HepG2 (cell line): Measurements from ENCODE around the gene CYP27B1.

ENCODE experiments used
- BRCA1 ChIP-seq: sonication (generic); formaldehyde crosslinking; IDR thresholded peaks from 2 replicates; pipeline ENCODE4 v1.4.0; 2020; ENCODE audit warnings: missing genetic modification reagents
- CTCF ChIP-seq: sonication (generic); formaldehyde crosslinking; IDR thresholded peaks from 2 replicates; pipeline ENCODE4 v1.5.0; 2020; ENCODE audit warnings: mild to moderate bottlenecking, missing genetic modification reagents, moderate library complexity
- IRF1 ChIP-seq: sonication (generic); formaldehyde crosslinking; IDR thresholded peaks from 2 replicates; pipeline ENCODE4 v1.4.0; 2020; ENCODE audit warnings: low read depth, mild to moderate bottlenecking, missing genetic modification reagents
- NFYB ChIP-seq: sonication (generic); formaldehyde crosslinking; IDR thresholded peaks from 2 replicates; pipeline ENCODE4 v1.4.0; 2020; ENCODE audit warnings: missing genetic modification reagents
- NR1H2 ChIP-seq: sonication (generic); formaldehyde crosslinking; IDR thresholded peaks from 2 replicates; pipeline ENCODE4 v1.8.1; 2022; ENCODE audit warnings: low read depth, missing genetic modification reagents, borderline replicate concordance
- ONECUT2 ChIP-seq: sonication (generic); formaldehyde crosslinking; IDR thresholded peaks from 2 replicates; pipeline ENCODE4 v1.4.0; 2020; ENCODE audit warnings: missing genetic modification reagents
- SP2 ChIP-seq: sonication (generic); formaldehyde crosslinking; IDR thresholded peaks from 2 replicates; pipeline ENCODE4 v1.5.1; 2020; ENCODE audit warnings: mild to moderate bottlenecking, missing genetic modification reagents
- STAT6 ChIP-seq: sonication (generic); formaldehyde crosslinking; IDR thresholded peaks from 2 replicates; pipeline ENCODE4 v1.4.0; 2020; ENCODE audit warnings: missing genetic modification reagents, mild to moderate bottlenecking, borderline replicate concordance
- ZNF609 ChIP-seq: sonication (generic); formaldehyde crosslinking; IDR thresholded peaks from 2 replicates; pipeline ENCODE4 v1.4.0; 2020; ENCODE audit warnings: mild to moderate bottlenecking, missing genetic modification reagents, borderline replicate concordance

- TF ChIP-seq BRCA1 (no peak), NFYB (CRISPR knock-in tag) (no peak), CTCF (CRISPR knock-in tag) (no peak), ZNF609 (CRISPR knock-in tag) (no peak), ONECUT2 (no peak), SP2 (no peak), IRF1 (CRISPR knock-in tag) (no peak), NR1H2 (CRISPR knock-in tag) (no peak), STAT6 (no peak)
Measured at GRCh38 chr12:57772429-57773322, 5.8 kb upstream of the CYP27B1 start, which contains the start of gene EEF1AKMT3.
